ENCODE data around the gene OR5AK2.

The OR5AK2 gene

DNA sequence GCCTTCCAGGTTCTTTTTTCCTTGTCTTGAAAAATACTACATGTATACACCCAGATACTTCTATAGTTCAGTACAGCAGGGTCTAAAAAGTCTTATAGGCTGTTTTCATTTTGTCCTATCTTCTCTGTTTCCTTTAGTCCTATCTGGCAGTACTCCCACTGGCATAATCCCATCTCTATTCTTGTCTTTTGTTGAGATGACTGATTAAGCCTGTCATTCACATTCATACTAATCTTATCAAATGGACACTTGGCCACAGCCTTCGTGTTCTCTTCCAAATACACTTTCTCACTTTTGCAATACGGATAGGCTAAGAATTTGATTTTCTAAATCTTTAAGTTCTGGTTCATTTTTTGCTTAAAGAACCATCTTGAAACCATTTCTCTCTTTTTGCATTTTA is 42.8 kb downstream of the OR5AK2 start:
- DNase-seq (ENCODE audit: low read depth): no peak
- no peak overlapping the region for H3K4me3 ChIP-seq (ENCODE audit: control insufficient read depth, low read depth, low read length)
- TF ChIP-seq, protein P1, sequence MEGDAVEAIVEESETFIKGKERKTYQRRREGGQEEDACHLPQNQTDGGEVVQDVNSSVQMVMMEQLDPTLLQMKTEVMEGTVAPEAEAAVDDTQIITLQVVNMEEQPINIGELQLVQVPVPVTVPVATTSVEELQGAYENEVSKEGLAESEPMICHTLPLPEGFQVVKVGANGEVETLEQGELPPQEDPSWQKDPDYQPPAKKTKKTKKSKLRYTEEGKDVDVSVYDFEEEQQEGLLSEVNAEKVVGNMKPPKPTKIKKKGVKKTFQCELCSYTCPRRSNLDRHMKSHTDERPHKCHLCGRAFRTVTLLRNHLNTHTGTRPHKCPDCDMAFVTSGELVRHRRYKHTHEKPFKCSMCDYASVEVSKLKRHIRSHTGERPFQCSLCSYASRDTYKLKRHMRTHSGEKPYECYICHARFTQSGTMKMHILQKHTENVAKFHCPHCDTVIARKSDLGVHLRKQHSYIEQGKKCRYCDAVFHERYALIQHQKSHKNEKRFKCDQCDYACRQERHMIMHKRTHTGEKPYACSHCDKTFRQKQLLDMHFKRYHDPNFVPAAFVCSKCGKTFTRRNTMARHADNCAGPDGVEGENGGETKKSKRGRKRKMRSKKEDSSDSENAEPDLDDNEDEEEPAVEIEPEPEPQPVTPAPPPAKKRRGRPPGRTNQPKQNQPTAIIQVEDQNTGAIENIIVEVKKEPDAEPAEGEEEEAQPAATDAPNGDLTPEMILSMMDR (conservative IDR thresholded peaks at IDR 0.05; ENCODE audit: control insufficient read depth, insufficient read depth, low read depth, low read length): no peak
